ENCODE measurements around the gene NELL1. TPM values are rescaled to one million over a fixed set of nuclear protein-coding genes. Genes with fewer than 3 reads are reported as not detected.

NELL1 gene
- total and polyA plus RNA-seq, 2 experiments from 2014 or later, result 1.6 TPM; not detected in 1

GRCh38 chr11:20640401-20640800, 29.0 kb upstream of the NELL1 start (continued):
- TF ChIP-seq JUNB (IDR thresholded peaks at IDR 0.05; ENCODE audit: unreplicated experiment), result no peak

GRCh38 chr11:20644360-20644759, 25.0 kb upstream of the NELL1 start:
- H3K36me3 Mint-ChIP-seq (ENCODE audit: low read depth), result no peaks in the 10 kb centered on the region
- DNase-seq (ENCODE audit: low spot score) (no peak), ATAC-seq (no peak)
- Histone ChIP-seq H3K4me1 (ENCODE audit: insufficient read depth) (no peaks in the 10 kb centered on the region; the same call in 1 of the 2 replicates), H3K36me3 (ENCODE audit: insufficient read depth) (no peaks in the 10 kb centered on the region), H3K9me2 (ENCODE audit: insufficient read depth) (no peaks in the 10 kb centered on the region), H3K79me2 (replicated peaks; ENCODE audit: insufficient read depth) (no peaks in the 10 kb centered on the region), H3F3A (replicated peaks; ENCODE audit: low read depth) (no peaks in the 10 kb centered on the region), H2AFZ (no peak overlapping the region), H4K20me1 (replicated peaks; ENCODE audit: insufficient read depth) (no peaks in the 10 kb centered on the region; the same call in 1 of the 2 replicates), H3K27me3 (ENCODE audit: insufficient read depth) (no peaks in the 10 kb centered on the region), H3K27ac (ENCODE audit: low read depth) (no peak overlapping the region), H3K4me3 (no peak overlapping the region), H3K4me2 (no peak overlapping the region)
- H3K4me3 Mint-ChIP-seq, result no peak overlapping the region
- H3K27ac Mint-ChIP-seq, result no peak overlapping the region
- H3K9me3 Mint-ChIP-seq, result no peaks in the 10 kb centered on the region; the same call in 2 of the 3 replicates
- H3K4me1 Mint-ChIP-seq, result peaks cover 15% of the 10 kb centered on the region; the same call in 2 of the 3 replicates
- TF ChIP-seq REST (IDR thresholded peaks at IDR 0.05; ENCODE audit: unreplicated experiment), result no peak
- TF ChIP-seq ZNF331 (CRISPR knock-in tag; IDR thresholded peaks at IDR 0.05; ENCODE audit: low read depth), result no peak
- no peak for TF ChIP-seq ETS1 (IDR thresholded peaks at IDR 0.05)
- TF ChIP-seq EZH2 (IDR thresholded peaks at IDR 0.05; ENCODE audit: low read depth, unreplicated experiment), result no peak
- no peak for TF ChIP-seq ZNF462 (CRISPR knock-in tag; IDR thresholded peaks at IDR 0.05)
- TF ChIP-seq CTCF (conservative IDR thresholded peaks at IDR 0.05; ENCODE audit: low read depth in 2 of 2), result no peak
- TF ChIP-seq ZNF114 (CRISPR knock-in tag; IDR thresholded peaks at IDR 0.05), result no peak
- TF ChIP-seq STAT1 (IDR thresholded peaks at IDR 0.05; ENCODE audit: unreplicated experiment), result no peak
- H3K27me3 Mint-ChIP-seq (ENCODE audit: insufficient read depth, low read depth, poor library complexity), result peaks cover 3% of the 10 kb centered on the region

Measured in GM23338 (cell line).